Adrenal gland (tissue), 12 donors: ENCODE results near the gene SH2B3. TPM values are rescaled to one million over a fixed set of nuclear protein-coding genes. Genes with fewer than 3 reads are reported as not detected.

Experiments
- DNase-seq, 7 donors: peaks; one replicate each; pipeline ENCODE4 v3.0.0-alpha.2; 2019 to 2020
- H3K27ac ChIP-seq, 5 donors: fragments of 200-600 bp; sonication (generic) in 4 of 5; 1 replicate in 3 of 5; 2 replicates in 2 of 5; pipeline versions ENCODE4 v1.5.1 to v1.8.0; 2016 to 2020; ENCODE audit warnings: mild to moderate bottlenecking in 1 of 5
- H3K27me3 ChIP-seq: fragments of 200-600 bp; 2 replicates; pipeline ENCODE4 v1.8.0; 2021
- H3K36me3 ChIP-seq, 2 donors: fragments of 200-600 bp; replicated peaks in 1 of 2; 1 replicate in 1 of 2; 2 replicates in 1 of 2; pipeline versions ENCODE4 v1.5.1 to v1.8.0; 2018 to 2022
- H3K4me1 ChIP-seq, 2 donors: fragments of 200-600 bp; replicated peaks in 1 of 2; 1 replicate in 1 of 2; 2 replicates in 1 of 2; pipeline versions ENCODE4 v1.5.1 to v1.8.0; 2018 to 2021
- H3K4me3 ChIP-seq, 4 donors: fragments of 200-600 bp; sonication (generic) in 3 of 4; one replicate each; pipeline ENCODE4 v1.5.1; 2016 to 2018
- H3K9me3 ChIP-seq, 3 donors: fragments of 200-600 bp; sonication (generic) in 1 of 3; replicated peaks in 1 of 3; 1 replicate in 2 of 3; 2 replicates in 1 of 3; pipeline versions ENCODE4 v1.5.1 to v1.8.0; 2016 to 2021
- CTCF ChIP-seq, 6 experiments: fragments of 450-650 bp in 4 of 6; fragments of 200-600 bp in 2 of 6; sonication (generic) in 1 of 6; IDR thresholded peaks; 1 replicate in 5 of 6; 2 replicates in 1 of 6; pipeline versions ENCODE4 v1.5.1 to v1.8.0; 2016 to 2021; ENCODE audit warnings: antibody characterized with exemption in 6 of 6, mild to moderate bottlenecking in 2 of 6, moderate library complexity in 1 of 6
- POLR2A ChIP-seq, 2 donors: fragments of 450-650 bp; IDR thresholded peaks; one replicate each; pipeline ENCODE4 v1.6.1; 2017; ENCODE audit warnings: antibody characterized with exemption in 2 of 2, mild to moderate bottlenecking in 2 of 2, moderate library complexity in 1 of 2
- WGBS, 4 donors: extraction: QIAGEN DNeasy Blood & Tissue Kit in 2 of 4; methylation state at CpG; one replicate each; pipeline versions ENCODE4 v1.1.5 to v1.1.7; 2013 to 2017; 5-methylcytosine and 5-hydroxymethylcytosine counted together
- intact Hi-C, 2 donors: fragments of 100-400 bp; cut with DNase I; formaldehyde crosslinking; loops; one replicate each; pipeline versions ENCODE4 v1.14.1 to v1.15.0; 2022 to 2023
- polyA plus RNA-seq, 3 donors: library from polyadenylated mRNA; stranded (reverse); fragments of 200-250 nt in 2 of 3; fragments of 350-450 nt in 1 of 3; fragmentation: Illumina TruSeq in 1 of 3; extraction: RNeasy Lipid Tissue Mini Kit (QIAGEN cat#74804) in 1 of 3; gene quantifications; one replicate each; pipeline ENCODE4 v1.2.3, GENCODE V29; 2013 to 2014
- total RNA-seq, 9 donors: library from RNA; depleted of rRNA in 4 of 9; stranded (reverse); fragments of >200 nt in 4 of 9; fragments of 120-200 nt in 1 of 9; fragmentation: NEBNext Ultra II Directional in 1 of 9; extraction: Animal tissue kit (Norgen Biotek cat#: 25700) in 1 of 9; gene quantifications; one replicate each; pipeline versions ENCODE4 v1.1.0 to v1.2.4, GENCODE V29; 2013 to 2023
- donor health status: healthy with polysubstance abuse.
- donor health status: Bipolar disorder and iron deficiency.
- donor health status: DM: yes; HTN: yes; CAD: no.
- donor health status: DM: no; HTN: no; CAD: no.
- donor health status: DM: no; HTN: no; CAD: no.
- donor health status: DM: yes; HTN: yes; CAD: no.

SH2B3 gene
- total and polyA plus RNA-seq, 12 donors = 5.8 to 70.3 (median 28.5) TPM

- Histone ChIP-seq H3K27ac (peak overlapping the region in 2 of 5 donors; percentile 69 to 75), H3K9me3 (no peaks in the 10 kb centered on the region), H3K4me1 (peaks cover 20 to 75% of the 10 kb centered on the region in 2 donors), H3K36me3 (peaks cover 0 to 37% of the 10 kb centered on the region in 2 donors), H3K4me3 (no peak overlapping the region), H3K27me3 (no peaks in the 10 kb centered on the region)
- 48 to 79% (median 78%) methylated on average over 7 of the region's 7 CpGs for WGBS, 4 donors
- peak in 6 of 7 donors; percentile 13 to 53 (median 22) for DNase-seq
- TF ChIP-seq CTCF (IDR thresholded peaks at IDR 0.05) (no peak), POLR2A (IDR thresholded peaks at IDR 0.05) (no peak)
- intact Hi-C loops = no loop called here
These were observed 37.9 kb downstream of the SH2B3 start for GRCh38 chr12:111443586-111443985.

GRCh38 chr12:111444314-111444924 is 38.7 kb downstream of the SH2B3 start:
- H3K27me3 ChIP-seq = no peaks in the 10 kb centered on the region
- peak in 1 of 7 donors; percentile 6 for DNase-seq
- H3K36me3 ChIP-seq = peaks cover 0 to 40% of the 10 kb centered on the region in 2 donors
- no peak for TF ChIP-seq POLR2A (IDR thresholded peaks at IDR 0.05)
- TF ChIP-seq CTCF (IDR thresholded peaks at IDR 0.05) = no peak
- intact Hi-C loops = no loop called here
- 80 to 91% (median 87%) methylated on average over 2 to 8 of the region's 8 CpGs for WGBS, 4 donors
- H3K4me3 ChIP-seq = no peak overlapping the region
- H3K9me3 ChIP-seq = no peaks in the 10 kb centered on the region
- peaks cover 20 to 71% of the 10 kb centered on the region in 2 donors for H3K4me1 ChIP-seq
- H3K27ac ChIP-seq = peak overlapping the region in 2 of 5 donors; percentile 69 to 83

GRCh38 chr12:111444925-111445725 is 39.4 kb downstream of the SH2B3 start:
- Histone ChIP-seq H3K9me3 (no peaks in the 10 kb centered on the region), H3K27ac (peak overlapping the region in 3 of 5 donors; percentile 29 to 83 (median 69)), H3K27me3 (no peaks in the 10 kb centered on the region), H3K4me3 (no peak overlapping the region), H3K4me1 (peaks cover 15 to 66% of the 10 kb centered on the region in 2 donors), H3K36me3 (peaks cover 0 to 47% of the 10 kb centered on the region in 2 donors)
- no peak for TF ChIP-seq POLR2A (IDR thresholded peaks at IDR 0.05)
- TF ChIP-seq CTCF (IDR thresholded peaks at IDR 0.05) = peak in 2 of 6 experiments; percentile 12 to 16
- WGBS, 4 donors = 56 to 65% (median 62%) methylated on average over 7 to 11 of the region's 11 CpGs
- peak; percentile 48 to 85 (median 67) for DNase-seq
- intact Hi-C loops = loop anchor here in 1 of 2 donors (5.0 kb wide), 1 partner anchor 38 kb away; the partner anchor contains the start of gene SH2B3
